GF-D8 (cell line): ENCODE data around the gene SEPTIN8.
A peak's percentile ranks its signal among the peaks of the same experiment; 100 is the strongest.

Experiments used
- DNase-seq: peaks from one replicate; lab custom pipeline; 2025; lab: John Stamatoyannopoulos, UW

SEPTIN8 gene

GRCh38 chr5:132748522-132749000 is 28.5 kb downstream of the SEPTIN8 start:
- DNase-seq: no peak

- no peak for DNase-seq
Measured at GRCh38 chr5:132747616-132748440, 29.2 kb downstream of the SEPTIN8 start.

GRCh38 chr5:132746954-132747615 is 30.0 kb downstream of the SEPTIN8 start, which contains the start of gene CCNI2:
CCNI2 (plus strand) TSS chr5:132747426; CDS start chr5:132747496, 70 bp downstream.
- no peak for DNase-seq

- no peak for DNase-seq
Measured at GRCh38 chr5:132746592-132746953, 30.5 kb downstream of the SEPTIN8 start.

GRCh38 chr5:132744659-132745058 is 32.4 kb downstream of the SEPTIN8 start:
- no peak for DNase-seq

GRCh38 chr5:132742626-132743025 is 34.4 kb downstream of the SEPTIN8 start:
- DNase-seq: no peak

- DNase-seq: no peak
Measured at GRCh38 chr5:132742158-132742557, 34.9 kb downstream of the SEPTIN8 start.

- DNase-seq: no peak
Measured at GRCh38 chr5:132739232-132739631, 37.8 kb downstream of the SEPTIN8 start.

- DNase-seq: no peak
Measured at GRCh38 chr5:132737982-132738681, 38.9 kb downstream of the SEPTIN8 start.

- peak; percentile 51 for DNase-seq
Measured at GRCh38 chr5:132736853-132737833, 39.9 kb downstream of the SEPTIN8 start, which contains the start of gene KIF3A. KIF3A (minus strand) TSS chr5:132737546; CDS start chr5:132737419, 127 bp downstream.

- no peak for DNase-seq
Measured at GRCh38 chr5:132734687-132735086, 42.4 kb downstream of the SEPTIN8 start.

- no peak for DNase-seq
Measured at GRCh38 chr5:132733499-132734148, 43.4 kb downstream of the SEPTIN8 start.

- DNase-seq: no peak
Measured at GRCh38 chr5:132729896-132730295, 47.1 kb downstream of the SEPTIN8 start.

- DNase-seq: no peak
Measured at GRCh38 chr5:132725745-132726144, 51.3 kb downstream of the SEPTIN8 start.

- DNase-seq: no peak
Measured at GRCh38 chr5:132718544-132719312, 58.3 kb downstream of the SEPTIN8 start.

GRCh38 chr5:132714456-132715307 is 62.4 kb downstream of the SEPTIN8 start:
- no peak for DNase-seq

GRCh38 chr5:132708645-132709044 is 68.4 kb downstream of the SEPTIN8 start:
- DNase-seq: no peak

- no peak for DNase-seq
Measured at GRCh38 chr5:132704875-132705274, 72.2 kb downstream of the SEPTIN8 start.
